GM18520 (cell line): ENCODE data around the gene SLC6A13.
"Not testable (repeated sequence)": the region's sequence is repeated elsewhere in the genome, so short reads cannot be mapped to it uniquely, and the experiment has no call there.

Experiments
- ATAC-seq: cut with Tn5 transposase; IDR thresholded peaks from one replicate; pipeline ENCODE4 v1.9.1; 2021; ENCODE audit not compliant: unreplicated experiment

Gene SLC6A13

DNA sequence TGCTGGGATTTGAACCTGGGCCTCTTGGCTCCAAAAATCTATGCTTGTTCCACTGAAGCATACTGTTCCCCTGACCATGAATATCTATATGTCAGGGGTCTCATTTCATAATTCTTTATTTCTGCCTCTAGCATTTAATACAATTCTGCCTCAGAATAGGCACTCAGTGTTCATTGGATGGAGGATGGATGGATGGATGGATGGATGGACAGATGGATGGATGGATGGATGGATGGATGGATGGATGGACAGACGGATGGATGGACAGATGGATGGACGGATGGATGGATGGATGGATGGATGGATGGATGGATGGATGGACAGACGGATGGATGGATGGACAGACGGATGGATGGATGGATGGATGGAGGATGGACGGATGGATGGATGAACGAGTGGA is 45.6 kb downstream of the SLC6A13 start:
- not testable (repeated sequence) for ATAC-seq

DNA sequence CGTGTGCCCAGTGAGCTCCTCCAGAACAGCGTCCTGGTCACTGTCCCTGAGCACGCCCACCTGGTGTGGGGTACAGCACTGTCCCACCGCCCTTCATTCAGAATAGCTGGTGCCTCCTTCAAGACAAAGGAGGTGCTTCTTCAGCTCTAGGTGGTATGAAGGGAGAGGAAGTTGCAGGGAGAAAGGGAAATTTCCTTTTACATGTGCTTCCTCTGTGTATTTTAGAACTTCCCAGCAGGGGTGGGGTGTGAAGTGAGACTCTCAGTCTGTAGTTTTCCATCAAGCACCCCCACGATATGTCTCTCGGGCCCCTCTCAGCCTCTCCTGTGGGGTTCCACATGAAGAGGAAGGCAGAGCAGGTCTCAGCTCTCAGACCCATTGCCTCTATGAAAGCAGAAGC is 47.5 kb downstream of the SLC6A13 start:
- ATAC-seq = no peak

DNA sequence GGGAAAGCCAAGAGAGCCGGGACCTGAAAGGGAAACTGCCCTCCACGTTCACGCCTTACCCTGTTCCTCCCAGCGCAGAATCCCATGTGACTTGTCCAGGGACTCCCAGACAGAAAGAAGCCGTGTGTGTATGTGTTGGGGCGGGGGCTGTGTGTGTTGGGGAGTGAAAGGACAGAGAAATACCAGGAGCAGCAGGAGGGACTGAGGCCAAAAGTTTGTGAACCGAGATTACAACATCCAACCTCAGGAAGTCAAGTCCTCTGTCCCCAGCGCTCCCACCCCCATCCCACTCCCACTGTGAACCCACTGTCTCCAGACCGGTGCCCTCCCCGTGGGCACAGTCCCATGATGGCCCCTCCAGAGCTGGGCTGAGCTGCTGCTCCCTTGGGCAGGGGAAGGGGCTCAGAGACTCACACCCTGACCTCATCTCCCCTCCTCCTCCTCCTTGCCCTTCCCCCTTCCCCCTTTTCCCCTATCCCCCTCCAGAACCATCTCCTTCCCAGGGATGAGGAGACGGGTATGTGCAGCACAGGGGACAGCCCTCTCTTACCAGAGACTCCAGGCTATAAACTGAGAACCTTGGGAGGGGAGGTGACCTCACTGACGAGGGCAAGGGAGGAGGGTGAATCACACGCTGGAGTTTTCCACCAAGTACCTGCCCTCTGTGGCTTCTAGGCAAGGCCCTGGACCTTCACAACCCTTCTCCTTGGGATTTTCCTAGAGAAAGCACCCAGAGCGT is 48.5 kb downstream of the SLC6A13 start, which contains the start of gene SLC6A12:
TSS of gene SLC6A12 (minus strand) at position 155 of the 739 bp plus-strand sequence. CDS start 4,171 bp downstream, outside the sequence.
- ATAC-seq = no peak

DNA sequence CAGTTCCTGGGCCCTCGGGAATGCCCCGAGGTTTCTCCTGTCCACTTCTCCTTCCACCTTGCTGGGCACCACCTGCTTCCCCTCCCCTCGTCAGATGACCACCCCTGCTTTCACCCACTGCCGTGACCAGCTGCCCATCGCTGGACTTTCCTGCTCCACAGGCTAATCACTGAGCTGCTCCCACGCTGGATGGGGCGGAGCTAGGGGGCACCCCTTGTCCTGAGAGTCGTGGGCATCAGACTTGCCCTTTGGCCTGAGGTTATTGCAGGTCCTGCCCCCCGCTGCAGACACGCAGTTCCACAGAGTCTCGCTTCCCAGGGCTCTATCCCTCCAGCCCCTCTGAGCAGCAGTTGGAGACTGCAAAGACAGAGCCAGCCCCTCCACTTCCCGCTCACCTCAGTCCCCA is 49.1 kb downstream of the SLC6A13 start:
- no peak for ATAC-seq

DNA sequence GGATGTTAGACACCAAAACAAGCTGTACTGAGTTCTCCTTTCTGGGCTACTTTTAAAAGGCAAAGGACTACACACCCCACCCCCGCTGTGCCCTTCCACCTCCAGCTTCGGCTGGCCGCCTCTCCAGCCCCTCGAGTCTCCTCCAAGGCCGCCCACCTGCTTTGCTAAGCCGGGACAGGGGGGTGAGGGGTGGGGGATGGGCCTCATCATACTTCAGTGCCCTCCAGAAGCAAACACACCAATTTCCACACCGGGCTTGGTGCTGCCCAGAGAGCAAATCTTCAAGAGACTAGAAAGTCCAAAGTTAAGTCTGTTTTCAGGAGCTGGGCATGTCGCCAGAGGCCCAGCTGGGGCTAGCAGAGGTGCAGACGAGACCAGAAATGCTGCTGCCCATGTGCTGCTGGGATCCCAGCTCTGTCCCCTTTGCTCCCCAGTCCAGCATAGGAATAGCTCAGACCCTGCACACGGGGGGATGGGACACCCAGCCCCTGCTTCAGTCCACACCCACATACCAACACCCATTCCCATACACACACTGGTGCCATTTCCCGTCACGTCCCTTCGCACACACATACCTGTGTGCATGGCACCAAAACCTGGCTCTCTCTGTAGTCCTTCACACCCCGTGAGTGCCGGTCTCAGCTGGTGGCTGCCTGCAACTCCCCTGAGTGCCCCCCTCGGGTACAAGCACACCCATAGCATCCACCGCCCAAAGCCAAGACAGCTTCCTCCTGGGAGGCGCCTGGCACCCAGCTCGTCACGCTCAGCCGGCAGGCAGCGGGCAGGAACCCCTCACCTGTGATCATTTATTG is 49.7 kb downstream of the SLC6A13 start:
- no peak for ATAC-seq

DNA sequence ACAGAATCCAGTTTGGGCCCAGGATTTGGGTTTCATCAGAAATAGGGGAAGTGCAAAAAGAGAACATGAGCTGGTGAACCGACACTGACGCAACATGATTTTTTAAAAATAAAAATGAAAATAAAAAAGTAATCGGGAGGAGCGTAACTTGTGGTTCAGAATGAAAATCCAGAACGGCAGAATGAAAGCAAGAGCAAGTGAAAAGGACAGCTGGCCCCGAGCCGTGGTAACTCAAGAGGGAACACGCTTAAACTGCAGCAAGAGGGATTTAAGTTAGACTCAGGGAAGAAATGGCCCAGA is 50.3 kb downstream of the SLC6A13 start:
- no peak for ATAC-seq

DNA sequence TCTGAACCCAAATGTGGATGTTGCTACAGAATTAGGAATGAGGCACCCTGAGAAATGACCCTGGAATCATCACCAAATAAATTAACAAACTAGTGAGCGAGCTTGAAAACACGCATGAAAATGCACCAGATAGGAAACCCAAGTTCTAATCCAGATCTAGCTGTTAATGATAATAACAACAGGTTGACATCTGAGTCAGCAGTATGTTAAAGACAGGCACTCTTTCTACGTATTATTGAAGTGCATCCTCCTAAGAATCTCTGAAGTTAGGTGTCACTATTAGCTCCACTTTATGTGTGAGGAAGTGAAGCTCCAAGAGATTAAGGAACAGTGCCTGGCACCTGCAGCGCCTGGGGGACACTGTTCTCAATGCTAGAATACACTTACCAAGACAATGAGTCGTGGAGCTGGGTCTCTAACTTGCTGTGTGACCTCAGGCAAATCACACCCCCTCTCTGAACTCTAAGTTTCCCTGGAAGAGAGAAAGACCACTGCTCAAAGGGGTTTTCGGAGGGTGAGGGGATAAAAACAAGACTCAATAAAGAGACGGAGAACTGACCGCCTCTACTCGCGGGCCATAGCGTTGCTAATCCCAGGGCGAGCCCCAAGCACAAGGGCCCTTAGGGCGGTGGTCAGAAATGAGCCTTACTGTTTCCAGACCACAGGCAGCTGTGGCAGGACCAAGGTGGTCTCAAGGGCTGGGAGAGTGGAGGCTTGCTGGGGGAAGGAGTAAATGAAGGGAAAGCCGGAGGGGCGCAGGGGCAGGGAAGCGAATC is 50.8 kb downstream of the SLC6A13 start:
- ATAC-seq = no peak

DNA sequence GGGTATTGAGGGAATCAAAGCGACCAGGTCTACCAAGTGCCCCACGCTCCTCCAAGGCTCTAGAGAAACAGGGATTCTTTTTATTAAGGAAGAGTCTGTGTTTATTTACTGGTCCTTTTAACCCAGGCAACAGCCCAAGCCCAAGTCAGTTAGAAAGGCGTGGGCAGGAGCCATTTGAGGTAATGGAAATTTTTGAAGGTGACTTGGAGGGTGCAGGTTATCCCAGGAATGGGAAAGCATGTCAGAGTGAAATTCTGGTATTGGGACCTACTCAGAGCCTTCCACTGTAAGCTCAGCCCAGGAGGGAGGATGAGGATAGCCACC is 51.5 kb downstream of the SLC6A13 start:
- no peak for ATAC-seq

DNA sequence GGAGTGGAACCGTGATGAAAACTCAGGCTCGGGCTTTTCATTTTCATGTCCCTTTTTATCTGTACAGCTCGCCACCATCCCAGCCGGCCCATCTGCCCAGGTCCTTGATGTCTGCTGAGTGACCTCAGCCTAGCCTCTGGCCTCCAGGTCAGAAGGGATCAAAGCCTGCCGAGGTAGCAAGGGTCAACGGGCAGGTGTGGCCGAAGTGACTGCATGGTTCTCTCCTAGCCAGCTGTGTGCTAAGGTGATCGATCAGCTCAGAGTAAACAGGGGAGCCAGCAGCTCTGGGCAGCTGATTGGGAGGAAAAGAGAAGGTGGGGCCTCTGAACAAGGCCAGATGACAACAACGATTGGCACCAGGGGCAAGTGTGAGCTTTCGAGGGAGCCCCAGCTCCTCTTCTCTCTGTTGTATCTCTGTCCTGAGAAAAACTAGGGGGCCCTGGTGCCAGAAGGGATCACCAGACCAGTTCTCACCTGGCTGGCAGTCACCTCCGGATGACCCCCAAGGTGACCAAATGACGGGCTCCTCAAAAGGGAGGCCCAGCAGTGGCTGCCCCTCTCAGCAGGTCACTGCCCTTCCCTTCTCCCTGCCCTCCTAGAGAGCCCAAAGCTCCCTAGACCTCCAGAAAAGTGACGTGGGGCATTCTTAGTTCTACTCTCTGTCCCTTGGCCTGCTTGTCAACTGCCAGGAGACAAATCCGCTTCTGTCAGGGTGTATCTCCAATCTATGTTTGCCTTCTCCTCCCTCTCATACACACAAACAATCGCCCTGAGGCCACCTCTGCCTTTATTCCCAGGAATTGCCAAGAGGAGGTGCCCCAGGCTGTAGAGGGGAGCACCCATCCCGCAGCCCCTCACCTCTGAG is 52.1 kb downstream of the SLC6A13 start:
- ATAC-seq = no peak

DNA sequence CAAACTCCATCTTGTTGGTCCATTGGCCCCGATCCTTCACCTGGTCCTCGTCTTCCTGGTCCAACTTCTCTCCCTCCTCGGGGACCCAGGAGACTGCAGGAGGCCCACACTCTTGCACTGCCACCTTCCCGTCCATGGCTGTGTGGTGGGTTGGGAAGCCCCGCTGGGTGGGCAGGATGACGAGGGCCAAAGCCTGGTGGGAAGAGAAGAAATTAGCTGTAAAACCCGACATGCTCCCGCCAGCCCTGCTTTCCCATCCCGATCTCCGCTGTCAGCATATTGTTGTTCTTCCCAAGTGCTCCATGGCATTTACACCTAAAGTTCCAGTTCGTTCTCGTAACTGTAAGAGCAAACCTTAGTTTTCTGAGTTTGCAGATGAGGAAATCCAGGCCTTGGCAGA is 52.8 kb downstream of the SLC6A13 start:
- no peak for ATAC-seq

DNA sequence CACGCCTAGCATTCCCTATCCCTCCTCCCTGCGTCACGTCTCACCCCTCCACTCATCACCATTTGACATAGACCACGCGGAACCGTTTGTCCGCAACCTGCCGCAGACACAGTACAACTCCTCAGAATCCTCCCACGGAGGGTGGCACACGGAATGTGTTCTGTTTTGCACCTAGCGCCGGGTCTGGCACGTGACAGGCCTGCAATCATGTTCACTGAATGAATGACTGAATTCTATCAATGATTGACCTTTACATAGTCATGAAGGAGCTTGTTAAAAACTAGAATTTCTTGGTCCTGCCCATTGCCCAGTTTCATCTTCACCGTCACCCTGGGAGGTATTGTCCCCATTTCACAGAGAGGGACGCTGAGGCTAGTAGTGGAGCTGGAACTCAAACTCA is 53.4 kb downstream of the SLC6A13 start:
- ATAC-seq = no peak

DNA sequence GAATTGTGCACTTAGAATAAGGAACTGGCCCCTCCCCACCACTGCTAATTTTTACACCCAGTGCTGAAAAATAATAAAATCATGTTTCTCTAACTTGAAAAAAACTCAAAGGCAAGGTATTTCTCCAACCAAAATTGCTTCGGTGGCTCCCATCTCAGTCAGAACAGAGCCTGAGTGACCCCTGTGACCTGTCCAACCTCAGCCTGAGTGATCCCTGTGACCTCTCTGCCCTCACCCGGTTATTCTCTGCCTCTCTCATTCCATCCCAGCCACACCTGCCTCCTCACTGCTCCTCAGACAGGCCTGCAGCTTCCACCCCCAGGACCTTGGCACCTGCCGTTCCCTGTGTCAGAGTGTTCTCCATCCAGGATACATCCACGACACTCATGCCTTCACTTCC is 53.8 kb downstream of the SLC6A13 start:
- no peak for ATAC-seq

DNA sequence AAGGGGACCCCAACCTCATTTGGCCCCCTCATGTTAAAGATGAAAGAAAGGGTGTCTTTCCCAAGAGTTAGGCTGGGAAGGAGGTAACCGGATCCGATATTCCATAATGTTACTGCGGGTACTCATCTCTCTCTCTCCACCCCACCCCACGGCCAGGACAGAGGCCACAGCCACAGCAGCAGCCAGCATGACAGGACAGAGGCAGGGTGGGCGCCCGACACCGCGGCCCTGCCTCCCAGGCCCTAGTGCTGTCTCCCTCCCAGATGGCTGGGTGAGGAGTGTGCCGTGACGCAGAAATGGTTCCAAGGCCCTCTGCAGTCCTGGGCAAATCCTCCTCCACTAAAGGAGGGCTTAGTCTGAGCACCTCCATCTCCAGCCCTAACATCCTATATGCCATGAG is 54.8 kb downstream of the SLC6A13 start:
- no peak for ATAC-seq

DNA sequence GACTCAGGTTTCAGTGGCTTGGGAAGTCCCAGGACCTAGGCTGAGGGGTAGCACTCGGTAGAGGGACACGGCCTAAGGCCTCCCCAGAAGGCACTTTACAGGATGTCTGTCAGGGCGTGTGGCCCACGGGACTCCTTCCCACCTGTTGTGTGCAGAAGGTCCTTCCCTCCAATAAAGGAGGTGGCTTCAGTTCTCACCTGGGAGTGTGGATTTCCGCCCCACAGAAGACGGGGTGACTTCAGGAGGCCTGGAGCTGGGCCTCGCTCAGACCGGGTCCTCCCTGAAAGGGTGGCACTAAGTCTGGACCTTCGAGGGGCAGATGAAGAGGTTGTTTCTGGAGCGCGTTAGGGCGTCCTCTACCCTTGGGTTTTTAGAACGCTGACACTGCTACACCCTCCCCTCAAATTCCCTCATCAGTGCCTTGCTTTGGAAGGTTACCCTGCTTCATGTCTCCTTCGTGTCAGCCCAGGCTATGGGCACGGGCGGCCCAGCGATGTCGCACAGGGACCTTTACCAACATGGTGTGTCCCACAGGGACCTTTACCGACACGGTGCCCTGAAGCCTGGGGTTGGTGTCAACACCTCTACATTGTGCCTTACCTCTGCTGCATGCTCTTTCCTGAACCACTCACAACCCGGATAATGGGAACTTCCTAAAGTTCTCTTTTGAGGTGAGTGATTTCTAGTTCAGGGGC is 55.7 kb downstream of the SLC6A13 start:
- ATAC-seq = no peak

DNA sequence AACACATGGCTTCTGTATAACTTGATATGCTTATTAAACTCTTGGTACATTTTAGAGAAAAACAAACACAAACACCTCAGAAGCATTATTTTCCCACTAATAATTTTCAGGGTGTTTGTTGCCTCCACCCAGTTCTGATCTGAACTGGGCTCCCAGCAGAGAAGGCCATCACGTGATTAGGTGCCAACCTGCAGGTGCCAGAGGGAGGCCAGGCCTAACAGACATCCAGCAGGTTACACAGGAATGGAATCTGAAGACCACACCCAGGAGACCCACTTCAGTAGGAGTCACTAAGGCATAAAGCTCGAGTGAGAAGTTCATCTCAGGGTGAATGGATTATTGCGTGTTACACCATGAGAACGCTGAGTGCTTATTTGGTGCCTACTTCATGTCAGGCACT is 57.6 kb downstream of the SLC6A13 start:
- ATAC-seq = no peak

DNA sequence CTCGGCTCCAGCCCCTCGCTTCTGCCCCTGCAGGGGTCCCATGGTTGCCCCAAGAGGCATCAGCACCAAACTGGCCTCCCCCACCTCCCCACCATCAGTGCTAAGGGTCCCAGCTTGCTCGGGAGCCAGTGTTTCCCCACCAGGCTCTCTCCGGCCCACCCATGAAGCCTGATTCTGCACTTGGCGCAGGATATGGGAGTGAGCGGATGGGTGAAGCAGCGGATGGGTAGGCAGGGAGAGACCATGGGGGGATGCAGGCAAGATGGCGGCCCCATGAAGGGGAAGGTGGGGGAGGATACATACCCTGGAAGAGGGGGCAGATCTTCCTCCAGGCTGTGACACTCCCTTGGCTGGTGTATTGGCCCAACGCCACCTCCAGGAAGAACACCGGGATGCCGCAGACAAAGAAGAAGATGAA is 58.4 kb downstream of the SLC6A13 start:
- ATAC-seq = no peak

DNA sequence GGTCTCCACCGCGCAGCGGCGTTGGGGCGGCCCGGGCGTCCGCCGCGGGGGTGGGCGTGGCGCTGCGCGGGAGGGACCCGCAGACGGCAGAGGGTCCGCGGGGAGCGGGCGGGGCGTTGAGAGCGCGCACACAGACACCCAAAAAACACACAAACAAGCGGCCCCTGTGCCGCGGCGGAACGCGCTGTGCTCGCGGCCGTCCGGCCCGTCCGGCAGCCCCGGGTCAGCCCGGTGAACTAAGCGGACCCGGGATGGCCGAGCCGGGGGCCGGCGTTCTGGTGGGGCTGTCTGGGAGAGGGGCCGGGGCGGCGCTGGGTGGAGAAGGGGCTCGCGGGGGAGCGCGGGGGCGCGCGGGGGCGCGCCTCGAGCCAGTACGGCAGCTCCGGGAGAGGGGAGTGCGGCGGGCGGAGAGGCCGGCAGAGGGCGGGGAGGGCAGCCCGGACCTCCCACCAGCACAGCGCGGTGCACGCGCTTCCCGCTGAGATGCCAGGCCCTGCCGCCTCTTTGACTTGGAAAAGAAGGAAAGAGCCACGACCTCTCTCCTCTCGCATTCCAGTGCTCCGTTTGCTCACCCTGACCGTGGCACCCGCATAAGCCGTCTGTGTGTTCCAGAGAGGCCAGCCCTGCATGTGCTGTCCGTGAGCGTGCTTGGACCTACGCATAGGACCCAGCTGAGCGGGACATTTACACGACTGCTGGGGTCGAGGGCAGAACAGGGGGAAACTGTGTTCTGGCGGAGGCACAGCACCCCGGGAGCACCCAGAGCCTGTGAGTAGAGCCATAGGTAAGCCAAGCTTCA is 59.0 kb downstream of the SLC6A13 start:
- no peak for ATAC-seq

DNA sequence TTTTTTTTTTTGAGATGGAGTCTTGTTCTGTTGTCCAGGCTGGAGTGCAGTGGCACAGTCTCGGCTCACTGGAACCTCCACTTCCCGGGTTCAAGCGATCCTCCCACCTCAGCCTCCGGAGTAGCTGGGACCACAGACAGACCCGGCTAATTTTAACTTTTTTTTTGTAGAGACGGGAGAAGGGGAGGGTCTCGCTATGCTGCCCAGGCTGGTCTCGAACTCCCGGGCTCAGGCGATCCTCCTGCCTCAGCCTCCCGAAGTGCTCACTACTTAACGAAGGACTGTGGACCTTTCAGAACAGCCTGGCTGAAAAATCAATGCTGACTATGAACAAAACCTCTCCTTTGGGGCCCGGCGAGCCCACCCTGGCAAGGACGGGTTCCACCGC is 59.6 kb downstream of the SLC6A13 start:
- no peak for ATAC-seq

DNA sequence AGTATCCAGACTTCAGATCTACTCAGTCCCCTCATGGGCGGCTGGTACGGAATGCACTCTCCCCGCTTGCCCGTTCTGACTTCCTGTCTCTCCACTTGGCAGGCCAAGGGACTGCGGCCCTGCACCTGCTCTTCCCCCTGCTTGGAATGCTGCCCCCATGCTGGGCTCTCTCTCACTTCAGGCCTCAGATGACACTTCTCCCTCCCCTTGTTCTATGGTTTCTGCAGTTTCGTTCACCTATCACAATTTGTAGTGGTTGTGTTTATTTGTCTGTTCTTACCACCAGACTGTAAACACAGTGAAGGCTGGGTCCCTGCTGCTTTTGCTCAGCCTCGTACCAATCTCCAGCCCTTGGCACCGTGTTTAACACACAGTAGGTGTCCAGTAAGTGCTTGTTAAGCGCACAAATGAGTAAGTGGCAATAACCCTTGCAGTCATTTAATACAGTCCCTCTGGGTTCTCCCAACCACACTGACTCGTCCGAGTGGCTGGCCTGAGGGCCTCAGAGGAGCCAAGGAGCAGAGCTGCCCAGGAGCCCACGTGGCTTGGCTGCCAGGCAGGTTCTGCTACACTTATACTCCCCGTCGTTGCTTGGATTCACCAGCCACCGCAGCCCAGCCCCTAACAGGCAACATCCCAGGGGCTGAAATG is 60.4 kb downstream of the SLC6A13 start:
- no peak for ATAC-seq
